ELF-1 (cell line): ENCODE data around the gene FKBP2.
A peak's percentile ranks its signal among the peaks of the same experiment; 100 is the strongest.
"Not testable (repeated sequence)": the region's sequence is repeated elsewhere in the genome, so short reads cannot be mapped to it uniquely, and the experiment has no call there.

Source experiments
- DNase-seq: peaks from one replicate; pipeline ENCODE4 v3.0.0-alpha.2; 2016; ENCODE audit warnings: low read depth, low spot score

Gene FKBP2

DNA sequence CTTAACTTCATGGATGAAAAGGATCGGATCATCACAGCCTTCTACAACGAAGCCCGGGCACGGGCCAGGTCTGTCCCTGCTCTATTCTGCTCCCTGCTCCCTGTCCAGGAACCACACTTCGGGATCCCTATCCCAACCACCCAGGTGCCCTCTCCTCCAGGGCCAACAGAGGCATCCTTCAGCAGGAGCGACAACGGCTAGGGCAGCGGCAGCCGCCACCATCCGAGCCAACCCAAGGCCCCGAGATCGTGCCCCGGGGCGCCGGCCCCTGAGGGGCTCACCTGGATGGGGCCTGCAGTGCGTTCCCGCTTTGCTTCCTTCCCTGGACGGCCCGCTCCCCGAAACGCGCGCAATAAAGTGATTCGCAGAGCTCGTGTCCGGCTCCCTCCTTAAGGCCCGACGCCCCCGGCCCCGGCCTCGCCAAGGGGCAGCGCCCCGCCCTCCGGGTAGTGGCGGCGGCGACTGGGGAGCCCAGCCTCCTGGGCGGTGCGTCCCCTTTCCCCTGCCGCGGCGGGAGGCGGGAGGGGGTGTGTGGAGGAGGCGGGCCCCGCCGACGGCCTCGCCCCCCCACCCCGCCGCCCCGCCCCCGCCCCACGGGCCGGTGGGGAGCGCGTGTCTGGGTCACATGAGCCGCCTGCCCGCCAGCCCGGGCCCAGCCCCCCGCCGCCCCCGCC, 6.8 kb upstream of the FKBP2 start, which contains the start of gene VEGFB:
Gene VEGFB, plus strand, starts transcription at position 672 of the 674 bp plus-strand sequence. CDS start 250 bp downstream, outside the sequence.
- DNase-seq, result no peak

- DNase-seq, result no peak
Measured at GRCh38 chr11:64234647-64235379, 6.1 kb upstream of the FKBP2 start.

DNA sequence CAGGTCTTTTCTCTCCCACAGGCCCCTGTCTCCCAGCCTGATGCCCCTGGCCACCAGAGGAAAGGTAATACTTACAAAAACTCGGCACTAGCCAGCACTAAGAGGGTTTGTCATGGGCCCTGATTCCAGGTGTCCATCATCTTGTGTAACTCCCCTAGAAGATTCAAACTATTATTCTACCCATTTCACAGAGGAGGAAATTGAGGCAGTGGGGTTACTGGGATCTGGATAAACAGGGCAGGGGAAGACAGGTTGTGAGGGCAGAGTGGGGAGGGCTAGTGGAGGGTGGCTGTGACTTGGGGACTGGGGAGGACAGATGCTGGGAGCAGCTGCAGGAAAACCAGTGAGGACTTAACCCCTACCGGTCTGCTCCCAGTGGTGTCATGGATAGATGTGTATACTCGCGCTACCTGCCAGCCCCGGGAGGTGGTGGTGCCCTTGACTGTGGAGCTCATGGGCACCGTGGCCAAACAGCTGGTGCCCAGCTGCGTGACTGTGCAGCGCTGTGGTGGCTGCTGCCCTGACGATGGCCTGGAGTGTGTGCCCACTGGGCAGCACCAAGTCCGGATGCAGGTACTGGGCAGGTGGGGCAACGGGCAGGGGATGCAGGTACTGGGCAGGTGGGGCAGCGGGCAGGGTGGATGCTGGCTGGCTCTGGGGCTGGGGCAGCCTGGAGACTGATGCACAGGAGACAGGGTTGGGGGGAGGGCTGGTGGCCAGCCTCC, 5.3 kb upstream of the FKBP2 start:
- no peak for DNase-seq

DNA sequence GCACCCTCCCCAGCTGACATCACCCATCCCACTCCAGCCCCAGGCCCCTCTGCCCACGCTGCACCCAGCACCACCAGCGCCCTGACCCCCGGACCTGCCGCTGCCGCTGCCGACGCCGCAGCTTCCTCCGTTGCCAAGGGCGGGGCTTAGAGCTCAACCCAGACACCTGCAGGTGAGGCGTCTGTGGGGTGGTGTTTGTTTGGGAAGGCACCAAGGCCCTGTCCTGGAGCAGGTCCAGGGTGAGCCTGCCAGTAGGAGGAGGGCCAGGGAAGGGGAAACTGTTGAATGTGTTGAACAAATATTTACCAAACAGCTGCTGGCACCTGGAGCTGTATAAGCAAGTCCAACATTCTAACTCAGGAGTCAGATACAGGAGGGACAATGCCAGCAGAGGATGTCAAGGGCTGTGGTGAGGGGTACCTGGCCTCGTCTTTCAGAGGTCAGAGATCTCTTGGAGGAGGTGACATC, 3.4 kb upstream of the FKBP2 start:
- no peak for DNase-seq

- no peak for DNase-seq
Measured at GRCh38 chr11:64238076-64238475, 2.8 kb upstream of the FKBP2 start.

DNA sequence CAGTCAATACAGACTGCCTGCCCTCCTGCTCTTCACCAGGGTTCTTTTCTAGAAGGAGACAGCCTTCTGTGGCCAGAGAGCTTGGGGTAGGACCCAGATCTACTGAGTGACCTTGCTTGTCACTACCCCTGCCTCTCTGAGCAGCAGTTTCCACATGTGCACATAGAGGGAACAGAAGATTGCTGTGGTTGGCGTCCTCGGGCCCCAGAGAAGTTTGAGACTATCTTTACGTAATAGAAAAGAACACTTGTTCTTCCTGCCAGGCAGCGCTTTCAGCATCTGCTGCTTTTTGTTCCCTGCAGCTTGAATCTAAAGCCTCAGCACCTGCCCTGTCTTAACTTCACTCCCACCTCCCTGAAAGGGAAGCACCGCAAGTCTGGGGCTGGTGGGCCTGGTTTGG, 1.9 kb upstream of the FKBP2 start:
- no peak for DNase-seq

DNA sequence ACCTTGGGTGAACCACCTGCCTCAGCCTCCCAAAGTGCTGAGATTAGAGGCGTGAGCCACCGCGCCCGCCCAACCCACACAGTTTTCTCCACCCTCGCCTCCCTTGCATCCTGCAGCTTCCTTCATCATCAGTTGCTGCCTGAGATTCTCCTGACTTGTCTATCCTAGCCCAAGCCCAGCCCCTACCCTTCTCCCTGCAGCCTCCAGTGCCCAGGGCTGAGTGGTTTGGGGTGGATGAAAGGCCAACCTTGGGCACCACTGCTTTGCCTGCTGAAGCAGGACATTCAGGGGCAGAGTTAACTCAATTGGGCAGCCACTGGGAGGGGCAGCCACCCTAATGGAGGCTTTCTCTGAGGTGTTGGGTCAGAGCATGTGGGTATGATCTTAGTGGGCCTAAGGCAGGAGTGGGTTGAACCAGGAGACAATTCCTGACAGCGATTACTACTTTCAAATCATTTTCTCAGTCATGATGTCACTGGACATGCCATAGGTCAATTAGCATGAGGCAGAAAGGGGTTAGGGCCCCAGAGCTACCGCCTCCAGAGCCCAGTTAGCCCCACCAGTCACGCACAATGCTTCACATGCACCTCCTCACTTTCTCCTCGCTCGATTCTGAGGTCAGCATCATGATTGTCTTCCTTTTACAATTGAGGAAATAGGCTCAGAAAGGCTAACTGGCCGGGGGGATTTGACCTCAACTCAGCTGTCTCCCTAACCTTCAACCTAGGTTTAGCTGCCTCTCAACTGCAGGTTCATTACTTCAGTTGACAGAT, 1.0 kb upstream of the FKBP2 start:
- no peak for DNase-seq

DNA sequence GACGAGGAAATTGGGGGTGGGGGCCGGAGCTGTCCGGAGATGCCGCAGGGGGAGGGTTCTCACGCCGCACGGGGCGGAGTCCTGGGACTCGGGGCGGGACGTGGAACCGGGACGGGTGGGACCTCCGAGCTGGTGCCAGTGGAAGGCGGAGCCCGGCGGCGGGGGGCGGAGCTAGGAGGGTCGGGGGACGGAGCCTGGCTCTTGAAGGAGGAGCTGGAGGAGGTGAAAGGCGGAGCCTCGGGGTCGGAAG, 271 bp downstream of the FKBP2 start:
- no peak for DNase-seq

DNA sequence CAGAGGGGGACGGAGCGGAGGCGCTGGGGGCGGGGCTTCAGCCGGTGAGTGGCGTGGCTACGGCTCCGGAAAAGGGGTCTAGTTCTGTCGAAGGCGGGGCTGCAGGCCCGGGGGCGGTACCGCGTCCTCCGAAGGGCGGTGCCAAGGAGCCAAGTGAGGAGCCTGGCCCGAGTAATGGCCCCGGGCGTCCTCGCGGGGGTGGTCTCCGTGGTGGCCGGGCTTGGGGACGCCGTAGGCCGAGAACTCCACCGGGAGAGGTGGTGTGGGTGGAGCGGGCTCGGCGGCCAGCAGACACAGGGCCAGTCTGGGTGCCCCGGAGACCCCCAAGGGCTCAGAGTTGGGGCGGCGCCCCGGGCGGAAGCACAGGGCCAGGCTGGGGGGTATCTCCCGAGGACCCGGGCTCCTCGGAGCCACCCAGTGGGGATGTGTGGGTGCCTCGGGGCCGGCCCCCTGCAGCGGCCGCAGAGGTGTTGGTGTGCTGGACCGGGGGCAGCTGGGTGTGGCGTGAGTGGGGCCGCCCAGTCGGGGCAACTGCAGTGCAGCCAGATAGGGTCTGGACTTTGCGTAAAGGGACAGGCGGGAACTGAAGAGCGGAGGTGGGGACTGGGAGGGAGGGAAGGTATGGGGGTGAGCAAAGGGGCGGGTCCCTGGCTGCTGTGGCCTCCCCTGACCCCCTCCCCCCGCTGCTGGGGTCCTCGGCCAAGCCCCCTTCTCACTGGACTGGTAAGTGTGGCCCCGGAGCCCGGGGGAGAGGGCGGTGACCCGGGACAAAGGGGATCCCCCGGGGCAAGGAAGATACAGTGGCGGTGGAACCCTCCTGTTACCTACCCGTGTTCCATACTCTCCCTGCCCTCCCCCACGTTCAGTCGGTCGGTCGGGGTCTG, 838 bp downstream of the FKBP2 start:
- peak; percentile 99 for DNase-seq

DNA sequence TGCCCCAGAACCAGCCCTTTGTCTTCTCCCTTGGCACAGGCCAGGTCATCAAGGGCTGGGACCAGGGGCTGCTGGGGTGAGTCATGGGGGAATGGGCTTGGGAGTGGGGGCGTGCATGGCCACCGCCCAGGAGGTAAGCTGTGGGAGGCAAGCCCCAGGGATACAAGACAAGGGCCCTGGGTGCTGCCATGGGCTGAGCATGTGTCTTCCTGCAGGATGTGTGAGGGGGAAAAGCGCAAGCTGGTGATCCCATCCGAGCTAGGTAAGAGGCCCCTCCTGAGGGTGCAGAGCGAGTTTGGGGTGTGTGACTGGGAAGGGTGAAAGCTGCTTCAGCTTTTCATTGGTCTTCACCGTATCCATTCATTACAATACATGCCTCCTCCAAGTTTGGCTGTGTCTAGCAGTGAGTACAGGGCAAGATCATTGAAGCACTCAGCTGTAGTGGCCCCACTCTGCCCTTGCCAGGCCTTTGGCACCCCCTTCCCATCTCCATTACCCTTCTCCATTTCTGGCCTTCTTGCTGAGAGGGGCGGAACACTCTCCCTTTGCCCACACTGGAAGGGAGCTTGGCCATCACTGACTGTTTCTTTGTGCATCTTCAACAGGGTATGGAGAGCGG, 2.5 kb downstream of the FKBP2 start:
- no peak for DNase-seq

DNA sequence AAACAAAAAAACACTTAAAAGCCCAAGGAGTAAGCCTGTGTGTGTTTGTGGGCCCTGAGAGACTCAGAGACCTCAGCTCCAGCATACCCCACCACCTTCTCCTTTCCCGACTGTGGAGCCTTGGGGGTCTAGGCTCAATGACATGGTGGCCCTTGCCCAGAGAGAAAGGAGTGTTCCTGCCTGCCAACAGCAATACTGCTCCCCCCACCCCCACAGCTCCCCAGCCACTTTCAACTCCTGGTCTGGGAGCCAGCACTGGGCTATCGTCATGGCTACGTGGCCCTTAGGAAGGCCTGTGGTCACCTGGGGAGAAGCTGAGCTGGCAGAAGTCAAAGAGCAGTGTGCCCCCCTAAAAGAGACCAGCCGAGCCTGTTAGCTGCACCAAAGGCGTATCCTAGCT, 3.2 kb downstream of the FKBP2 start:
- DNase-seq, result no peak

- DNase-seq, result no peak
Measured at GRCh38 chr11:64244966-64245365, 4.1 kb downstream of the FKBP2 start.

- no peak for DNase-seq
Measured at GRCh38 chr11:64245401-64245796, 4.5 kb downstream of the FKBP2 start.

DNA sequence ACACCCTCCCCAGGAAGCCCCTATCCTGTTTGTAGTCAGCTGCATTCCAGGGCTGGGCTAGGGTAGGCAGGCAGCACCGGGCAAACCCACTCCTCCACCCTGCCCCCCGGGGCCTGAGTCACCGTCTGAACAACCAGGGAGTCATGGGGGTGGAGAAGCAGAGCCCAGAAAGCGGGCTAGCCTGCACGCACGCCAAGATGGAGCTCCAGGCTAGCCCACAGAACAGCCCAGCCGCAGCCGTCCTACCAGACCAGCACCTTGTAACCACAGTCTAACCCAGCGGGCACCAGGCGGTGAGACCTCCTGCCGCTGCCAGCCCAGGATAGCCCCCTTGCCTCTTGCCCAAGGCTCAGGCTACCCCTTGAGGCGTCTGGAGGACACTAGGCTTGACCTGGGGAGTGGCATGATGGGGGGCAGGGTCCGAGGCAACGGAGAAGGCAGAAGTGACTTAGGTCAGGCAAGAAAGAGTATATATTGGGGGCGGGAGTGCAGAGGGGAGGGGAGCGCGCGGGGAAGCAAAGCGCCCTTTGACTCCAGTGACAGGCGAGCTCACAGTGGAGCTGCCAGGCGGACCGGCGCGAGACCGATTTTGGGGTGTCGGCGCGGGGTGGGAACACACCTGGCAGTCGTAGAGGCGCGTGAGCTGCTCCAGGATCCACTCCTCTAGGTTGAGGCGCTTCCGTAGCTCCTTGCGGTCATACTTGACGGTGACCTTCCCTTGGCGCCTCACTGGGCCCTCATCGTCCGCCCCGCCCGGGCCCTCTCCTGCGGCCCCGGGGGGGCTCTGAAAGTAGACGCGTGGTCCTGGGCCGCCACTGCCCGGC, 5.1 kb downstream of the FKBP2 start:
- DNase-seq, result peak; percentile 87

GRCh38 chr11:64246621-64246870, 5.7 kb downstream of the FKBP2 start:
- DNase-seq, result not testable (repeated sequence)

- peak; percentile 94 for DNase-seq
Measured at GRCh38 chr11:64246871-64247728, 6.2 kb downstream of the FKBP2 start, which contains the start of gene PPP1R14B. Gene PPP1R14B (minus strand): TSS chr11:64246943. CDS start chr11:64246673, 270 bp downstream.

GRCh38 chr11:64247729-64248531, 7.0 kb downstream of the FKBP2 start:
- DNase-seq, result no peak

DNA sequence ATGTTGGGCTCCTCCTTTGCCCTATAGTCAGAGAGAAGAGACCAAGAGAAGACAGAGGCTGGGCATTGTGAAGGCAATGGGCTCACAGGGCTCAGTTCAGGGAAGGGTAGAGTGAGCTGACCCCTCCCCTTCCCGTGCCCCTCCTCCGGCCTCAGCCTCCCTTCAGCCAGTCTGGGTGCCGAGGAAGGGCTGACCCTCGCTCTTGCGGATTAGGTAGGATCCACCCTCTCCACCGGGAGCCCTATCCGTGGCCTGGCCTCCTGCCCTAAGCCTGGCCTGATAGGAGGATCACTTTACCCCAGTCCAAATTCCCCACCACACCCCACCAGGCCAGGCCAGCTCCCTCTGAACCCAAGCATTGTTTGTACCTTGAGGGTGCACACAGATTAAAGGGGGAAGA, 7.7 kb downstream of the FKBP2 start:
- peak; percentile 58 for DNase-seq
